Measurements from ENCODE around the gene IPP. TPM values are rescaled to one million over a fixed set of nuclear protein-coding genes. Genes with fewer than 3 reads are reported as not detected.

Gene IPP
- total RNA-seq, 2 experiments from 2014 or later, result 19.1 to 20.2 TPM

DNA sequence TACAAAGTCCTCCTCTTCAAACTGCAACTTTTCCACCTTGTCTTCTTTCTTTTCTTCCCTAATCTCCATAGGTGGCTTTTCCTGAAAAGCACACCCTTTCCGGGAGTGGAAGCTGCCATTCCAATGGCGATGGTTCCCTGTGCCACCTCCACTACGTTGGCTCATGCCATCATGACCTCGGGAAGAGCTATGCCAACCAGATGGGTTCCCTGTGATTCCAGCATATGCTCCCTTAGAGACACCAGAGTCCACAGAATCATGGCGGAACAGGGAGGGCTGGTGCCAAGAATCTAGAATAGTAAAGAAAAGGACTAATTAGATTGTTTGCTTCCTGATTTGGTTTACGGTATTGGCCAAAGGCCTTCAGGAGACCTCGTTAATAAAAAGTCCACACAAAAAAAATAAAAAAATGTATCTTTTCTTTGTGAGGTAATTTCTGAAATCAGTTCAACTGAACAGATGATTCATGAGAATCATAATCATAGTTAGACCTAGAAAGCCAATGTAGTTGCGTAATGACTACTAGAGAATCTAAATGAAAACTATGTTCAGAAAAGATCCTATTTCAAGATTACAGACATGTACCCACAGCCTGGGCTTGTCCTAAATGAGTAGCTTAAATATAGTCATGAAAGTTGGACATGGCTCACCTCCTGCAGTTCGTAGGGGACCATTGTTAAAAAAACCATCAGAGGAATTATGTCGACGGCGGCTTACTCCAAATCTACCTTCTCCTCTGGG is 95.7 kb downstream of the IPP start:
- Mint-ChIP-seq H3K9me3 (no peaks in the 10 kb centered on the region), H3K4me1 (ENCODE audit: low read depth) (peaks cover 10% of the 10 kb centered on the region), H3K27me3 (ENCODE audit: low read depth) (no peaks in the 10 kb centered on the region), H3K4me3 (no peak overlapping the region), H3K27ac (peak overlapping the region; percentile 19), H3K36me3 (ENCODE audit: low read depth) (peaks cover 26% of the 10 kb centered on the region)
- CTCF ChIA-PET, result no interaction called here
- no peak for DNase-seq
- intact Hi-C loops (cut with micrococcal nuclease), result loop anchor here (5.0 kb wide), 2 partner anchors 33 to 47 kb away; partner anchors contain the start of genes GPBP1L1 and TMEM69

Other genes with a start within 250 kb of the IPP start
- gene PRDX1, start 228.8 kb downstream of the IPP start, total RNA-seq, result 100 to 1,000 TPM; 596 to 641 TPM
- 100 to 1,000 TPM; 207 to 217 TPM for gene AKR1A1, start 199.8 kb downstream of the IPP start, total RNA-seq
- 100 to 1,000 TPM; 222 to 229 TPM for gene NASP, start 166.6 kb downstream of the IPP start, total RNA-seq
- gene CCDC17, start 126.6 kb downstream of the IPP start, total RNA-seq, result 1 to 10 TPM in 1 of 2 experiments, under 1 TPM in 1; 0.62 to 1.0 TPM
- gene GPBP1L1, start 64.1 kb downstream of the IPP start, total RNA-seq, result 100 to 1,000 TPM; 113 to 122 TPM
- gene TMEM69, start 62.5 kb downstream of the IPP start, total RNA-seq, result 10 to 100 TPM; 28.9 to 29.3 TPM
- 10 to 100 TPM; 21.7 to 22.1 TPM for gene MAST2, start 53.0 kb upstream of the IPP start, total RNA-seq

All from activated naive CD4-positive, alpha-beta T cell treated with anti-CD3 and anti-CD28 coated beads for 36 hours (primary cell).